Neural progenitor cell (in vitro differentiated cells): ENCODE measurements around the gene GATA5. TPM values are rescaled to one million over a fixed set of nuclear protein-coding genes. Genes with fewer than 3 reads are reported as not detected.

Source experiments
- DNase-seq: peaks from one replicate; pipeline ENCODE4 v3.0.0-alpha.2; 2016; ENCODE audit warnings: low spot score
- H2AFZ ChIP-seq: fragments of 200-600 bp; sonication (generic); replicated peaks from 2 replicates; pipeline ENCODE4 v1.6.1; 2016; ENCODE audit warnings: antibody characterized with exemption
- H3F3A ChIP-seq: fragments of 200-600 bp; sonication (generic); 2 replicates; pipeline ENCODE4 v1.6.1; 2016; ENCODE audit warnings: antibody characterized with exemption, low read depth
- H3K27ac ChIP-seq: fragments of 200-600 bp; sonication (generic); 2 replicates; pipeline ENCODE4 v1.5.1; 2016; ENCODE audit warnings: mild to moderate bottlenecking
- H3K27me3 ChIP-seq: fragments of 200-600 bp; sonication (generic); 2 replicates; pipeline ENCODE4 v1.6.1; 2016; ENCODE audit warnings: mild to moderate bottlenecking, moderate library complexity
- H3K36me3 ChIP-seq: fragments of 200-600 bp; sonication (generic); 2 replicates; pipeline ENCODE4 v1.5.1; 2016
- H3K4me1 ChIP-seq: fragments of 200-600 bp; sonication (generic); 2 replicates; pipeline ENCODE4 v1.6.1; 2016; ENCODE audit warnings: mixed run types
- H3K4me2 ChIP-seq: fragments of 200-600 bp; sonication (generic); 2 replicates; pipeline ENCODE4 v1.6.1; 2016
- H3K4me3 ChIP-seq: fragments of 200-600 bp; sonication (generic); 2 replicates; pipeline ENCODE4 v1.5.1; 2016
- H3K79me2 ChIP-seq: fragments of 200-600 bp; sonication (generic); 2 replicates; pipeline ENCODE4 v1.6.1; 2016; ENCODE audit warnings: low read depth
- H3K9ac ChIP-seq: fragments of 200-600 bp; sonication (generic); 2 replicates; pipeline ENCODE4 v1.6.1; 2016
- H3K9me3 ChIP-seq: fragments of 200-600 bp; sonication (generic); 2 replicates; pipeline ENCODE4 v1.5.1; 2016; ENCODE audit warnings: low read depth
- H4K20me1 ChIP-seq: fragments of 200-600 bp; sonication (generic); 2 replicates; pipeline ENCODE4 v1.6.1; 2016; ENCODE audit warnings: low read depth
- H3K27ac Mint-ChIP-seq: 3 replicates; pipeline ENCODE4 v1.8.0; 2021; ENCODE audit warnings: mixed read lengths
- H3K27me3 Mint-ChIP-seq: 2 replicates; pipeline ENCODE4 v1.8.0; 2022; ENCODE audit warnings: low read depth, mild to moderate bottlenecking, inconsistent platforms, moderate library complexity, mixed read lengths; ENCODE audit not compliant: insufficient read depth
- H3K36me3 Mint-ChIP-seq: 3 replicates; pipeline ENCODE4 v1.8.0; 2021; ENCODE audit warnings: mixed read lengths
- H3K4me1 Mint-ChIP-seq: 3 replicates; pipeline ENCODE4 v1.8.0; 2021; ENCODE audit warnings: mixed read lengths
- H3K4me3 Mint-ChIP-seq: 3 replicates; pipeline ENCODE4 v1.8.0; 2021; ENCODE audit warnings: mild to moderate bottlenecking, moderate library complexity, mixed read lengths
- H3K9me3 Mint-ChIP-seq: 3 replicates; pipeline ENCODE4 v1.8.0; 2020; ENCODE audit warnings: mixed read lengths
- EZH2 ChIP-seq: fragments of 200-600 bp; sonication (generic); IDR thresholded peaks from 2 replicates; pipeline ENCODE4 v1.6.1; 2017; ENCODE audit warnings: antibody characterized with exemption, mild to moderate bottlenecking, moderate library complexity
- EZH2phosphoT487 ChIP-seq: fragments of 200-600 bp; sonication (generic); IDR thresholded peaks from 2 replicates; pipeline ENCODE4 v1.6.1; 2017; ENCODE audit warnings: antibody characterized with exemption
- total RNA-seq: library from RNA; depleted of rRNA; stranded (reverse); fragments of >200 nt; gene quantifications from 2 replicates; pipeline ENCODE4 v1.2.3, GENCODE V29; 2015; ENCODE audit warnings: low replicate concordance
- TF ChIP-seq, protein P1 (sequence below): fragments of 200-600 bp; sonication (generic); IDR thresholded peaks from 2 replicates; pipeline ENCODE4 v1.5.1; 2017; ENCODE audit warnings: antibody characterized with exemption, mild to moderate bottlenecking

The GATA5 gene
- total RNA-seq, 1 donor from 2014 or later = not detected

DNA sequence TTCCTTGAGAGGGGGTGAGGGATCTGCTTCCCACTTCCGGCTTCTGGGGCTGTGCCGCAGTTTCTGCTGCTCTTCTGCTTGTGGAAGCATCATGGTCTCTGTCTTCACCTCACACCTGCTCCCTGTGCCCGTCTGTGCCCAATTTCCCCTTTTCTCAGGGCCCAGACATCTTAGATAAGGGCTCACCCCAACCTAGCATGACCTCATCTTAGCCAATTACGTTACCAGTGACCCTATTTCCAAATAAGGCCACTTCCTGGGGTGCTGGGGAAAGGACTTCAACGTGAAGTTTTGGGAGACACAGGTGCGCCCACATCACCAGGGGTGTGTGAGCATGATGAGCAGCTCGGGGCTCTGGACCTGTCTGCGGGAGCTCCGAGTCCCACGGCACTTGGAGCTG is 27.8 kb downstream of the GATA5 start:
- peaks cover 22% of the 10 kb centered on the region for H3K27me3 Mint-ChIP-seq
- peaks cover 30% of the 10 kb centered on the region for H3K4me1 Mint-ChIP-seq
- no peaks in the 10 kb centered on the region for H3K36me3 ChIP-seq

DNA sequence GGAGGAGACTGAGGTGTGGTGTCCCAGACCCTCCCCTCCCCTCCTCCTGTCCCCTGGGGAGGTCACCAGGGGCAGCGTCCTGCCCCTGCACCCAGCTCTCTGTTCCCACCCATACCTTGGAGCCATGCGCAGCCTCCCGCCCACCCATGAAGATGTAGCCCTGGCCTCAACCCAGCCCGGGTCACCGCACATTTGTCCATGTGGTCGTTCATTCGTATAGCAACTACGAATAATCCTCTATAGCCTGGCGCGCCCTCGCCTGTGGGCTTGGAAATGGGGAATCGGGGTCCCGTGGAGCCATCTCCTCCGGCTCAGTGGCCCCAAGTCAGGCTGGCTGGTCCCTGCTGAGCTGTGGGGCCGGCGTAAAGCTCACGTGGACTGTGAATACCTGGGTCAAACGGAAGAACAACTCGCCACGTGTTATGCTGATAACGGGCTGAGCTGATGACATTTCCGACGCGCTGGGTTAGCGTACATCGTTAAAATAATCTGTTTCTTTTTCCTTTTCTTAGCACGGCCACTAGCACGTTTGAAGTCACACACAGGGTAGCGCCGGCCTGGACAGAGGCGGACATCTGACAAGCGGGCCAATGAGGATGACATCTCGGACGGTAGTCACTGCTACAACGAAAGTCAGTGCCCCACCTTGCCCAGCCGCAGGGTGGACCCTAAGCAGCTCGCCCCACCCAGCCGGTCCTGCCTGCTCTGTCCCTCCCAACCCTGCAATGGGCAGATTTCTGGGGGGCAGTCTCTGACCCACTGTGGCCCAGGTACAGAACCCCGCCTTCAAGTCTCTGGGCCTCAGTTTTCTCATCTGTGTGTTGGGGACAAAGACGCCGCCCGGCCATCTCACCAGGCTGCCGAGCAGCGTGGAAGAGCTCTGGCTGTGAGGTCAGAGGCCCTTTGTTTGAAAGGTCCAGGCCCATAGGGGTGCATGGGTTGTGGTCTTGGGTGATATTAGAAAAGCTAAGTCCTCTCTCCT is 28.6 kb downstream of the GATA5 start:
- no peak overlapping the region for H3K4me3 ChIP-seq
- TF ChIP-seq, protein P1, sequence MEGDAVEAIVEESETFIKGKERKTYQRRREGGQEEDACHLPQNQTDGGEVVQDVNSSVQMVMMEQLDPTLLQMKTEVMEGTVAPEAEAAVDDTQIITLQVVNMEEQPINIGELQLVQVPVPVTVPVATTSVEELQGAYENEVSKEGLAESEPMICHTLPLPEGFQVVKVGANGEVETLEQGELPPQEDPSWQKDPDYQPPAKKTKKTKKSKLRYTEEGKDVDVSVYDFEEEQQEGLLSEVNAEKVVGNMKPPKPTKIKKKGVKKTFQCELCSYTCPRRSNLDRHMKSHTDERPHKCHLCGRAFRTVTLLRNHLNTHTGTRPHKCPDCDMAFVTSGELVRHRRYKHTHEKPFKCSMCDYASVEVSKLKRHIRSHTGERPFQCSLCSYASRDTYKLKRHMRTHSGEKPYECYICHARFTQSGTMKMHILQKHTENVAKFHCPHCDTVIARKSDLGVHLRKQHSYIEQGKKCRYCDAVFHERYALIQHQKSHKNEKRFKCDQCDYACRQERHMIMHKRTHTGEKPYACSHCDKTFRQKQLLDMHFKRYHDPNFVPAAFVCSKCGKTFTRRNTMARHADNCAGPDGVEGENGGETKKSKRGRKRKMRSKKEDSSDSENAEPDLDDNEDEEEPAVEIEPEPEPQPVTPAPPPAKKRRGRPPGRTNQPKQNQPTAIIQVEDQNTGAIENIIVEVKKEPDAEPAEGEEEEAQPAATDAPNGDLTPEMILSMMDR = no peak
- TF ChIP-seq EZH2 = no peak
- no peak for TF ChIP-seq EZH2phosphoT487
- peaks cover 13% of the 10 kb centered on the region for H3K4me1 ChIP-seq
- H3K9ac ChIP-seq = no peak overlapping the region
- H3K9me3 ChIP-seq = no peaks in the 10 kb centered on the region
- no peak for DNase-seq
- Mint-ChIP-seq H3K4me3 (no peak overlapping the region), H3K4me1 (peaks cover 30% of the 10 kb centered on the region), H3K27me3 (peaks cover 26% of the 10 kb centered on the region), H3K36me3 (no peaks in the 10 kb centered on the region), H3K9me3 (no peaks in the 10 kb centered on the region), H3K27ac (peak overlapping the region; percentile 93)
- no peaks in the 10 kb centered on the region for H3F3A ChIP-seq
- H3K79me2 ChIP-seq = no peaks in the 10 kb centered on the region
- H2AFZ ChIP-seq = no peak overlapping the region
- no peaks in the 10 kb centered on the region for H3K36me3 ChIP-seq
- H3K27ac ChIP-seq = no peak overlapping the region
- H3K4me2 ChIP-seq = no peak overlapping the region
- no peaks in the 10 kb centered on the region for H3K27me3 ChIP-seq
- H4K20me1 ChIP-seq = no peaks in the 10 kb centered on the region

More for the DNA sequence above, 27.8 kb downstream of the GATA5 start:
- Mint-ChIP-seq H3K36me3 (no peaks in the 10 kb centered on the region), H3K27ac (no peak overlapping the region), H3K4me3 (peak overlapping the region; percentile 25), H3K9me3 (no peaks in the 10 kb centered on the region)
- H3K4me2 ChIP-seq = no peak overlapping the region
- no peak overlapping the region for H2AFZ ChIP-seq
- no peaks in the 10 kb centered on the region for H3K9me3 ChIP-seq
- no peak for TF ChIP-seq EZH2phosphoT487
- TF ChIP-seq EZH2 = no peak
- TF ChIP-seq, protein P1 = no peak
- no peaks in the 10 kb centered on the region for H4K20me1 ChIP-seq
- DNase-seq = no peak
- H3K79me2 ChIP-seq = no peaks in the 10 kb centered on the region
- H3F3A ChIP-seq = no peaks in the 10 kb centered on the region
- H3K4me1 ChIP-seq = peaks cover 13% of the 10 kb centered on the region
- no peak overlapping the region for H3K27ac ChIP-seq
- no peak overlapping the region for H3K4me3 ChIP-seq
- H3K9ac ChIP-seq = no peak overlapping the region
- no peaks in the 10 kb centered on the region for H3K27me3 ChIP-seq

DNA sequence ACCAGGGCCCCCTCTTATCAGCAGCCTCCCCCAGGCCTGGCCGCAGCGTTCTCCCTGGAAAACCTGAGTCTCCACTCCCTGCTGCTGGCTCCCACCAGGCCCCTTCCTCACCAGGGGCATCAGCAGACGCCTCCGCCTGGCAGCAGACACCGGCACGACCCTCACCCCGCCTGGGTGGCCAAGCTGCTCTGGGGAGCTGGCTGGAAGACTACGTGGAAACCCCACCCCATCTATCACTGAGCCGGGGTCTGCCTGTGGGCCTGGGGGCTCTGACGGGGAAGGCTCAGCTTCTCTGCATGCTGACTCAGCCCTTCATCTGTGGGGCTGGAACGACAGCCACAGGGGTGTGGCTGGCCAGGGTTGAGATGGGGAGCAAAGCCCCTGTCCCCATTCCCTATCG is 29.3 kb downstream of the GATA5 start:
- peaks cover 13% of the 10 kb centered on the region for H3K4me1 ChIP-seq
- H3K9ac ChIP-seq = no peak overlapping the region
- DNase-seq = no peak
- no peak overlapping the region for H3K4me3 ChIP-seq
- no peak overlapping the region for H3K4me3 Mint-ChIP-seq
- no peaks in the 10 kb centered on the region for H3K79me2 ChIP-seq
- TF ChIP-seq EZH2phosphoT487 (no peak), EZH2 (no peak)
- TF ChIP-seq, protein P1 = no peak
- H3K27me3 ChIP-seq = no peaks in the 10 kb centered on the region
- no peaks in the 10 kb centered on the region for H4K20me1 ChIP-seq
- H3K36me3 ChIP-seq = no peaks in the 10 kb centered on the region
- peaks cover 26% of the 10 kb centered on the region for H3K27me3 Mint-ChIP-seq
- H3F3A ChIP-seq = no peaks in the 10 kb centered on the region
- H3K9me3 ChIP-seq = no peaks in the 10 kb centered on the region
- no peak overlapping the region for H3K4me2 ChIP-seq
- H2AFZ ChIP-seq = no peak overlapping the region
- H3K36me3 Mint-ChIP-seq = no peaks in the 10 kb centered on the region
- no peak overlapping the region for H3K27ac Mint-ChIP-seq
- no peak overlapping the region for H3K27ac ChIP-seq
- peaks cover 30% of the 10 kb centered on the region for H3K4me1 Mint-ChIP-seq
- H3K9me3 Mint-ChIP-seq = no peaks in the 10 kb centered on the region
